ENCODE results near the gene NEK1.
"Not testable (repeated sequence)": the region's sequence is repeated elsewhere in the genome, so short reads cannot be mapped to it uniquely, and the experiment has no call there.

The NEK1 gene

DNA sequence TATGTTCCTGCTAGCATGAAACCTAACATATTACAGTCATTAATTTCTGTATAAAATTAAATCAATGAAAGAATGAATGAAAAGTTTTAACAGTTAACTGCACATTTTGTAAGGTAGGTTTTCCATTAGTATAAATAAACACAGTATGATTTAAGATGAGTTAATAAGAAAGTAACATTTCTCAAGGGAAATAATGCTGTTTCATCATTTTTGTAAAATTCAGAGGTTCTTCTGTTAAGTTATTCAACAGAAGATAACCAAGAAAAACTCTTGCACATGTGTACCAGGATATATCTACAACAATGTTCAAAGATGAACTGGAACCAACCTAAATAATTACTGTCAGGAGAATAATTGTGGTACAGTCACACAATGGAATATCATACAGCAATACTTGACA is 88.6 kb downstream of the NEK1 start:
- in situ Hi-C loops (cut with HindIII; ENCODE audit: low sequenced_read_pairs): no loop called here

DNA sequence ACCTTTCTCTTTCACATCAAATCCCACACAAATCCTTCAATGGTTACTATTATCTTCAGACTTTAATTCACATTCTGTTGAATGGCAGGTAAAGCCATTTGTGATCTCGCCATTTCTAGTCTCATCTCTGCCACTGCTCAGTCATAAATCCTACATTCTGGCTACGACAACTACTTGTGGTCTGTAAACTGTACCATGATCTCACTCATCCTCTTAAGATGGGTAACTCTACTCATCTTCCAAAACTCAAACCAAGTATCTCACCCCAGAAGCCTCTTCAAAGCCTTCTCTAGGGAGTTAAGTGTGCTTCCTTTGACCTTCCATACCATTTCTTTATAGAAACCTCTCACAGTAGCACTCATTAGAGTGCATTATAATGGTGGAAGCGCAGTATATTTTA is 101.8 kb downstream of the NEK1 start:
- in situ Hi-C loops (cut with HindIII; ENCODE audit: low sequenced_read_pairs): no loop called here

DNA sequence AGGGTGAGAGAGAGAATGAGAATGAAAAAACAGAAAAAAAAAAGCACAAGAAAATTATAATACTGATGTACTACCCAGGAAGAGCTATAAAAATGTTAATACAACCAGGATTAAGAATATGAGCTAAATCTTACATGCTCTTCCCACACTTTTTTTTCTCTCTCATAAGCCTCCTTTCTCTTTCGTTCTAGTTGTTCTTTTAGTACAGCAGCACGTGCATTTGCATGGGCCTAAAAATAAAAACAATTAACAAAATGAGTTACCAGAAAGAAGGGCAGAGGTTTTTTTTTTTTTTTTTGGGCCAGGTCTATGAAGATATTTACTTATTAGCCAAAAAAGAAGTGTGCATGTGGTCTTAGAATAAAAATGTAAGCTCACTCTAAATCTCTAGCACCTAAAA is 105.5 kb downstream of the NEK1 start:
- in situ Hi-C loops (cut with HindIII; ENCODE audit: low sequenced_read_pairs): no loop called here

DNA sequence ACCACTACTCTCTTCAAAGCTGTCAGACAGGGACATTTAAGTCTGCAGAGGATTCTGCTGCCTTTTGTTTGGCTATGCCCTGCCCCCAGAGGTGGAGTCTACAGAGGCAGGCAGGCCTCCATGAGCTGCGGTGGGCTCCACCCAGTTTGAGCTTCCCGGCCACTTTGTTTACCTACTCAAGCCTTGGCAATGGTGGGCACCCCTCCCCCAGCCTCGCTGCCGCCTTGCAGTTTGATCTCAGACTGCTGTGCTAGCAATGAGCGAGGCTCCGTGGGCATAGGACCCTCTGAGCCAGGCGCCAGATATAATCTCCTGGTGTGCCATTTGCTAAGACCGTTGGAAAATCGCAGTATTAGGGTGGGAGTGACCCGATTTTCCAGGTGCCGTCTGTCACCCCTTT is 112.5 kb downstream of the NEK1 start:
- in situ Hi-C loops (cut with HindIII; ENCODE audit: low sequenced_read_pairs): not testable (repeated sequence)

DNA sequence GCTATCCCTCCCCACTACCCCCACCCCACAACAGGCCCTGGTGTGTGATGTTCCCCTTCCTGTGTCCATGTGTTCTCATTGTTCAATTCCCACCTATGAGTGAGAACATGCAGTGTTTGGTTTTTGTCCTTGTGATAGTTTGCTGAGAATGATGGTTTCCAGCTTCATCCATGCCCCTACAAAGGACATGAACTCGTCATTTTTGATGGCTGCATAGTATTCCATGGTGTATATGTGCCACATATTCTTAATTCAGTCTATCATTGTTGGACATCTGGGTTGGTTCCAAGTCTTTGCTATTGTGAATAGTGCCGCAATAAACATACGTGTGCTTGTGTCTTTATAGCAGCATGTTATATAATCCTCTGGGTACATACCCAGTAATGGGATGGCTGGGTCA is 118.1 kb downstream of the NEK1 start:
- in situ Hi-C loops (cut with HindIII; ENCODE audit: low sequenced_read_pairs): not testable (repeated sequence)

DNA sequence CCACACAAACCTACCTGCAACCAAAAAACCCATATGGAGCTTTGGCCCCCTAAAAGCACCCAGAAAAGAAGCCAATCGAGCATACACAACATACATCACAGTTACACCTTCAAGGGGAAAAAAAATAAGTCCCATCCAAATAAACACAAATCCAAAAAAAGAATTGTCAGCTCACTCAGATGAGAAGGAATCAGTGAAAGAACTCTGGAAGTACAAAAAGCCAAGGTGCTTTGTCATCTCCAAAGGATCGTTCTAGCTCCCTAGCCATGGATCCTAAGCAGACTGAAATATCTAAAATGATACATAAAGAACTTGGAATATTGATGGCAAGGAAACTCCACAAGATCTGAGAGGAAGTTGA is 119.2 kb downstream of the NEK1 start:
- in situ Hi-C loops (cut with HindIII; ENCODE audit: low sequenced_read_pairs): no loop called here

DNA sequence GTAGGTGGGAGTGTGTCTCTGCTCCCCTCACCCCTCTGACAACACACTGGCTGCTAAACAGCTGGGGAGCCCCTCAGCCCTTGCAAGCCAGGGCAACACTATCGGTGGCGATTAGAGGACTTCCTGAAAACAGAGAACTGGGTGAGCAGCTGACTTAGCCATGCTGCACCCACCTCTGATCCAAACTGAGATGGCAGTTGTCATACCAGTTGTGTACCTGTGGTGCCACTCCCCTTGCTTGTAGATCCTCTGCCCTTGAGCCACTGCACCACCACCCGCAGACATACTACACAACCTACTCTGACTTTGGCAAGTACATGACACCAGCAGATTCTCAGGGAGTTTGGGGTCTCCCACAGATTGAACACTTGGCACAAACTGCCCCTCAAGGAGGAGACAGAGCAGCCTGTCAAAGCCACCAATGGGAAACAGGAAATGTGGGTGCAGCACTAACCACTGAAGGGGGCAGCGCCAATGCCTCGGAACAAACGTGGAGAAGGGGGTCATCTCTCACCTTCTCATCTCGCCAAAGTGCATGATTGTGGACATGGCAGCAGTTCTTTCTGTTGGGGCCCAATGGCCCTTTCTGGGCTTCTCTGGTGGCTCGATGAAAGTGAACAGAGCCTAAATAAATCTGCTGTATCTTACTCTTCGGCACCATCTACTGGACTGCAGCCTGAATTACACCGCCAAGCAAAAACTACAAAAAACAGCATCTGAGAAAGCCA is 119.8 kb downstream of the NEK1 start:
- in situ Hi-C loops (cut with HindIII; ENCODE audit: low sequenced_read_pairs): no loop called here

DNA sequence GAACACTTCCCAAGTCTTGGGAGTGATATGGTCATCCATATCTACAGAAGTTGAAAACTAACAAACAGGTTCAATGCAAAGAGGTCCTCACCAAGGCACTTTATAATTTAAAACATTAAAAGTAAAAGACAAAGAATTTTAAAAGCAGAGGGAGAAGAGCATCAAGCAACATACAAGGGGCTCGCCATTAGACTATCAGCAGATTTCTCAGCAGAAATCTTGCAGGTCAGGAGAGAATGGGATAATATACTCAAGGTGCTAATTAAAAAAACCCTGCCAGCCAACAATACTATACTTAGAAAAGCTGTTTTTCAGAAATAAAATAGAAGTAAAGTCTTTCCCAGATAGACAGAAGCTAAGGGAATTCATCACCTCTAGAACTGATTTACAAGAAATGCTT is 121.2 kb downstream of the NEK1 start:
- in situ Hi-C loops (cut with HindIII; ENCODE audit: low sequenced_read_pairs): no loop called here

DNA sequence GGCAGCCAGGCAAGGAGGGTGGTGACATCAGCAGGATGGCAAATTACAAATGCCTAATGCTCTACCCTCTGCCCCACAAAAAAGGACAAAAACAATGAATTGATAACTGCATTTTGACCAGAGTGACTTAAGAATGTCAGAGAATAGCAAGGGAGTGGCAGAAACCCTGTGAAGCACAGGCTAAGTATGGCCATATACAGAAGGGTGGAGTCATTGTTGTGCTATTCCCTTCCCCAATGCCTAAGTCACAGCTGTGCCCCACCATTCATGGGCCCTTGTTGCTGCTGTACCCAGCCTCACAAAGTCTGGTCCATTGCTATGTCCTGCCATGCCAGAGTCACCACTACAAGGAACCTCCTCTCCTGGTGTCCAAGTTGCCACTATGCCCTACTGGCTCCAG is 123.1 kb downstream of the NEK1 start:
- in situ Hi-C loops (cut with HindIII; ENCODE audit: low sequenced_read_pairs): loop anchor here (5.0 kb wide), 1 partner anchor 207 kb away; no protein-coding TSS in a partner anchor

DNA sequence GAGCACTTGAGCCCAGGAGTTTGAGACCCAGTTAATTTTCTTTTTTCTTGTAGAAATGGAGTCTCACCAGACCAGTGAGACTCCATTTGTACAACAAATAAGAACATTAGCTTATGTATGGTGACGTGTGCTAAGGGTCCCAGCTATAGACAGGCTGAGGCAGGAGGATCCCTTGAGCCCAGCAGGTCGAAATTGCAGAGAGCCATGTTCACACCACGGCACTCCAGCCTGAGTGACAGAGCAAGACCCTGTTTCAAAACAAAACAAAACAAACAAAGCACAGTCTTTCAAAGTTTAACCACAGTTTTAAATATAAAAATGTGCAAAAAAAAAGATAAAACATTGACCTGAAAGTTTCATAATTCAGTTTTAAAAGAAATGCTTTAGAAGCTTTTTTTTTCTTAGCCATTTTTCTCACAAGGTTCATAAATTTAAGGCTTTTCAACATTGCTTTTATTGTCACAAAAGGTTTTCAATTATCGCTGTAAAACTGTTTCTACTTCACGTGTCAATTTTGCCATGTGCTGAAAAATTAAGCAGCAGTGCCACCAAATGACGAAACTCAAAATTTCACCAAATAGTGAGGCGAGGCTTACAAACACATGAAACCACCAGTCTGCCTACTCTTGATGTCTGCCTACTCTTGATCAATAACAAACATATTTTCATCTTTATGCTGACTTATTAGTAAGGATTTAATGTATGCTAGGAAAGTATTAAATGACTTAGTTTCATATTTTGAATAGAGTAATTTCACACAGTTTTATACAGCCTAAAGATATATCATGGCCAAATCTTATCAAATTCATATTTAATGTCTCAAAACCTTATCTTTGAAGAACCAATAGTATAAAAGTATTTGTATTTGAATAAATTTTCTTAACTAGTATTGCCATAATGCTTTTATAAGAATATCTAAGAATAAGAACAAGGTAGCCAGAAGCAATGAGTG is 126.3 kb downstream of the NEK1 start:
- in situ Hi-C loops (cut with HindIII; ENCODE audit: low sequenced_read_pairs): loop anchor here (5.0 kb wide), 1 partner anchor 204 kb away; no protein-coding TSS in a partner anchor

DNA sequence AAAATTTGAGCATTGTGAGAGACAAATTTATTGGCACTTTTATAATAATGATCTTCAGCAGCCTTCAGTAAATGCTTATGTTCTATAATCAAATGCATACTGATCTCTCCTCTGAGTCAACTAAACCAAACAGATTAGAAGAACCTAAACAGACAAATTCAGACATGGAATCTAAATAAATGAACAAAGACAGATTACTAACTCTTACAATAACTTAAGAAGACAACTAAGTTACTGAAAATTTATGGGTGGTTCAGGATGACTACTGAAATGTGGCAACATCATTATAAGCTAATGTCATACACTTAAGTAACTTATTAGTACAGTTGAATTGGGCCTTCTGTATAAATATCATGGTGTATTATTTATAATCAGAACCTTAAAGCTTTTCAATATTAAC is 127.3 kb downstream of the NEK1 start:
- in situ Hi-C loops (cut with HindIII; ENCODE audit: low sequenced_read_pairs): loop anchor here (5.0 kb wide), 1 partner anchor 203 kb away; no protein-coding TSS in a partner anchor

DNA sequence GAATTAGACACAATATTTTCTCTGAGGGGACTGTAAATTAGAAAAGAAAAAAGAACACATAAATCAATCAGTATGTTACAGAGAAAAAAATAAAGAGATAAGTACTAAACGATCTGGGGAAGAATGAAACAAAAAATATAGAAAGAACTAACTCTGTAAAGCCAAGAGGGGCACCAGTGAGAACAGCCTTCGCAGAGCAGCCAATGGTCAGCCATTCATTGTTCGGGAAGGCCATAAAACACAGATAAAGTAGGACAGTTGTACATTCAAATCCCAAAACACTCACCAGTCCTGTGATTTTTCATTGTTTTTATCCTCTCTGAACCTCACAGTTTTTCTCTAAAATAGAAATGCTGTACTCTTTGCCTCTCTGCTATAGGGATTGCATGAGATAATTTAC is 127.9 kb downstream of the NEK1 start:
- in situ Hi-C loops (cut with HindIII; ENCODE audit: low sequenced_read_pairs): no loop called here

DNA sequence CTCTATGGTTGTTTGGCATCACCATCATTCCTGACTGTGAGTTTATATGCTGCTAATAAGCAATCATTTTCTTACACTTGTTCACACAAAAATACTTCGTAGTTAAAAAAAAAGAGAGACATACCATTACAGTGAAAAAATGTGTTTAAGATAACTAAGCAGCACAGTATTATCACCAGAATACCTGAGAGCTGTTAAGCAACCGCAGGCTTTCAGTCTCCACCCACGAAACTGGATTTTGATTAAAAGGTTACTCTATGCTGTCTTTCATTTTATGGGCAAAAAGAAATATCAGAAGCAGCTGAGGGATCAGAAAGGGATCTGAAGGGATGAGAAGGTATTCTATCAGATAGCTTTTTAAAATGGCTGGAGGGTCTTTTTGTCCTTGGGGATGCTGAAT is 148.3 kb downstream of the NEK1 start:
- in situ Hi-C loops (cut with HindIII; ENCODE audit: low sequenced_read_pairs): no loop called here

DNA sequence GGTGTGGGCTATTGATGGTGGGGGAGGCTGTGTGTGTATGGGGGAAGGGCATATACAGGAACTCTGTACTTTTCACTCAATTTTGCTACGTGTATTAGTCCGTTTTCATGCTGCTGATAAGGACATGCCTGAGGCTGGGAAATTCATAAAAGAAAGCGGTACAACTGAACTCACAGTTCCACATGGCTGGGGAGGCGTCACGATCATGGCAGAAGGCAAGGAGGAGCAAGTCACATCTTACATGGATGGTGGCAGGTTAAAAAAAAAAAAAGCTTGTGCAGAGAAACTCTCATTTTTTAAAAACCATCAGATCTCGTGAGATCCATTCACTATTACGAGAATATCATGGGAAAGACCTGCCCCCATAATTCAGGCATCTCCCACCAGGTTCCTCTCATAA is 152.3 kb downstream of the NEK1 start:
- in situ Hi-C loops (cut with HindIII; ENCODE audit: low sequenced_read_pairs): no loop called here

DNA sequence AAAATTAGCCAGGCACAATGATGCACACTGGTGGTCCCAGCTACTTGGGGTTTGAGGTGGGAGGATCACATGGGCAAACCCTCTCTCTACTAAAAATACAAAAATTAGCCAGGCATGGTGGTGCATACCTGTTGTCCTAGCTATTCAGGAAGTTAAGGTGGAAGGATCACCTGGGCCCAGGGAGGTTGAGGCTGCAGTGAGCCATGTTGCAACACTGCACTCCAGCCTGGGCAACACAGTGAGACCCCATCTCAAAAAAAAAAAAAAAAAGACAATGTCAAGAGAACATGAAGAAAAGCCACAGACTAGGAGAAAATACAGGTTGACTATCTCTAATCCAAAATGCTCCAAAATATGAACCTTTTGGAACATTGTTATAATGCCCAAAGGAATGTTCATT is 153.8 kb downstream of the NEK1 start:
- in situ Hi-C loops (cut with HindIII; ENCODE audit: low sequenced_read_pairs): no loop called here

DNA sequence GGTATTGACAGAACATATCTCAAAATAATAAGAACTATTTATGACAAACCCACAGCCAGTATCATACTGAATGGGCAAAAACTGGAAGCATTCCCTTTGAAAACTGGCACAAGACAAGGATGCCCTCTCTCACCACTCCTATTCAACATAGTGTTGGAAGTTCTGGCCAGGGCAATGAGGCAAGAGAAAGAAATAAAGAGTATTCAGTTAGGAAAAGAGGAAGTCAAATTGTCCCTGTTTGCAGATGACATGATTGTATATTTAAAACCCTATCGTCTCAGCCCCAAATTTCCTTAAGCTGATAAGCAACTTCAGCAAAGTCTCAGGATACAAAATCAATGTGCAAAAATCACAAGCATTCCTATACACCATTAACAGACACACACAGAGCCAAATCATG is 159.7 kb downstream of the NEK1 start:
- in situ Hi-C loops (cut with HindIII; ENCODE audit: low sequenced_read_pairs): not testable (repeated sequence)

DNA sequence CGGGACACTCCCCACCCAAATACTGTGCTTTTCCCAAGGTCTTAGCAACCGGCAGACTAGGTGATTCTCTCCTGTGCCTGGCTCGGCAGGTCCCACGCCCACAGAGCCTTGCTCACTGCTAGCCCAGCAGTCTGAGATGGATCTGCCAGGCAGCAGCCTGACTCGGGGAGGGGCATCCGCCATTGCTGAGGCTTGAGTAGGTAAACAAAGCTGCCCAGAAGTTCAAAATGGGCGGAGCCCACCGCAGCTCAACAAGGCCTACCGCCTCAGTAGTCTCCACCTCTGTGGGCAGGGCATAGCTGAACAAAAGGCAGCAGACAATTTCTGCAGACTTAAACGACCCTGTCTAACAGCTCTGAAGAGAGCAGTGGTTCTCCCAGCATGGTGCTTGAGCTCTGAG is 163.4 kb downstream of the NEK1 start:
- in situ Hi-C loops (cut with HindIII; ENCODE audit: low sequenced_read_pairs): not testable (repeated sequence)

DNA sequence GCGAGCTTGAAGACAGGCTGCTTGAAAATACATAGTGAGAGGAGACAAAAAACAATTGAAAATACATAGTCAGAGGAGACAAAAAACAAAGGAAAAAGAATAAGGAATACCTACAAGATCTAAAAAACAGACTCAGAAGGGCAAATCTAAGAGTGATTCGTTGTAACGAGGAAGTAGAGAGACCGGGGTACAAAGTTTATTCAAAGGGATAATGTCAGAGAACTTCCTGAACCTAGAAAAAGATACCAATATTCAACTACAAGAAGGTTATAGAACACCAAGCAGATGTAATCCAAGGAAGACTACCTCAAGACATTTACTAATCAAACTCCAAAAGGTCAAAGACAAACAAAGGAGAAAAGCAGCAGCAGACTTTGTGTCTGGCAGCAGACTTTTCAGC is 165.6 kb downstream of the NEK1 start:
- in situ Hi-C loops (cut with HindIII; ENCODE audit: low sequenced_read_pairs): no loop called here

DNA sequence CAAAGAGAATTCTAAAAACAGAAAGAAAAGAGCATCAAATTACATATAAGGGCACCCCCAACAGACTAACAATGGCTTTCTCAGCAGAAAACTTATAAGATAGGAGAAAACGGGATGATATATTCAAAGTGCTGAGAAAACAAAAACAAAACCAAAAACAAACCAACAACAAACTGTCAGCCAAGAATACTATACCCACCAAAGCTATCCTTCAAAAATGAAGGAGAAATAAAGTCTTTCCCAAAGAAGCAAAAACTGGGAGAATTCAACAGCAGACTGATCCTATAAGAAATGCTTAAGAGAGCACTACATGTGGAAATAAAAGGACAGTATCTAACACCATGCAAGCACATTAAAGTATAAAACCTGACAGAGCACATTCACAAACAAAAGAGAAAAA is 168.6 kb downstream of the NEK1 start:
- in situ Hi-C loops (cut with HindIII; ENCODE audit: low sequenced_read_pairs): no loop called here

DNA sequence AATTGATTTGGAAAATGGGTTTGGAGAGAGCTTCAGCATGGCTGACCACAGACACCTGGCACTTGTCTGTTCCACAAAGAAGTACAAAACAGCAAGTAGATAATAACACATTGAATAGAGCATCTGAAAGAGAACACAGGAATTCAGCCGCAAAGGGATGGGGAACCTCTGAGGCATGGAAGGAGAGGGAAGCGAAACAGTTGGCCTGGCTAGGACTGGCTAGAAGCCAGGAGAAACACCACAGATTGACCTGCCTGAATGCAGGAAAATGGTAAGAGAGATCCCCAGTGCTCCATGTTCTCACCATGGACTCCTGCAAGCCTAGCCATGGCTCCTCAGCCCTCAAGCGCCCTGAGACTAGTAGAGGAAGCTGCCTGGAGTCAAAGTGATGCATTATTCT is 171.9 kb downstream of the NEK1 start:
- in situ Hi-C loops (cut with HindIII; ENCODE audit: low sequenced_read_pairs): no loop called here

DNA sequence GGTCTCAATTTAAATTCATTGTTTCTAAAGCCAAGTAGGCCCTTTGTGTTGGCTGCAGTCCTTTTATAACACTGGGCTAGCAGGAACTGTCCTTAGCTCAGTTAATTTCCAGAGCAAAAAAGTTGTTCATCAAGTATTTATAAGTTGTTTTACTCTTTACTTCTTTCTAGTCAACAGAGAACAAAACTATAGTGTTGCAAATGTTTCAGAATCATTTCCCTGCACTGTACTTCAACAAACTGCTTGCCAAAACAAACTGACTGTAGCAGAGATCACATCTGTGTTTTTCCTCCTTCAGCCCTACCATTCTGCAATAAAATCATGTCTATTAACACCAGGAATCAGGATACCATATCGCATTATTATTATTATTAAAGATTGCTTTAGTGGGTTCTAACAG is 173.1 kb downstream of the NEK1 start:
- in situ Hi-C loops (cut with HindIII; ENCODE audit: low sequenced_read_pairs): loop anchor here (5.0 kb wide), 1 partner anchor 97 kb away; no protein-coding TSS in a partner anchor

DNA sequence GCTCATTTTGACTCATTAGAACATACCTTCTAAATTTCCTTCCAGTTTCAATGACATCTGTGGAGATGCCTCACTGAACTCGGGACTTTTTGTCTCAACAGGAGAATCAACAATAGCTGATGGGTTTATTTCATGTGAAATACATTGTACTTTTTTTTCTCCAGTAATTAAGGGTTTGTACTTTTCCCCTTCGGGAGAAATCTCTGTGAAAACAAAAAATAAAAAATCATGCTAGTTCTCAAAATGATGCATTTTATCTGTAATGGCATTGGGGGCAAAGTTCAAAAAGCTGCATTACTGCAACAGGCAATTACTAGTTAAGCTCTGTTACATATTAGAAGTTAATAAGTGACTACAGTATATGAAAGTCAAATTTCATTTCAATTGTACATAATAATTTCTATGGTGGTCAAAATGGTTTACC is 174.3 kb downstream of the NEK1 start:
- in situ Hi-C loops (cut with HindIII; ENCODE audit: low sequenced_read_pairs): loop anchor here (5.0 kb wide), 1 partner anchor 96 kb away; no protein-coding TSS in a partner anchor

All from endothelial cell of hepatic sinusoid (primary cell).